Esophagus muscularis mucosa (tissue), 3 donors: ENCODE measurements around the gene RPS25.

ENCODE experiments used
- EP300 ChIP-seq: sonication (generic); formaldehyde crosslinking; IDR thresholded peaks from one replicate; pipeline ENCODE4 v1.6.1; 2017; ENCODE audit warnings: antibody characterized with exemption
- TF ChIP-seq, protein P1 (sequence below), 3 experiments: fragments of 200-600 bp in 2 of 3; fragments of 450-650 bp in 1 of 3; sonication (generic) in 2 of 3; IDR thresholded peaks; one replicate each; pipeline ENCODE4 v1.5.1; 2017 to 2019; ENCODE audit warnings: antibody characterized with exemption in 3 of 3, mild to moderate bottlenecking in 2 of 3, moderate library complexity in 1 of 3

DNA sequence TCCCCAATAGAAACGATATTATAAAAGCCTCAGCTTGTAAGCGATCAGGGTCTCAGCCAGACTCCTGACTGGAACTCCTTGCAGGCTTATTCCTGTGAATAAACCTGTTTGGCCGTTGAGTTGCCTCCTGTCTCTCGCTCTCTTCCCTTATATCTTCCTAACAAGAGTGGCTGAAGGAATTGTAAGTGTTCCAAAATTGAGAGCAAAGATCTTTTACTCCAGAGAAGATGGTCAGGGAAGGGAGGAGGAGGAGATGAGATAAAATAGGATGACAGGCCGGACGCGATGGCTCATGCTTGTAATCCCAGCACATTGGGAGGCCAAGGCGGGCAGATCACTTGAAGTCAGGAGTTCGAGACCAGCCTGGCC, 13.8 kb upstream of the RPS25 start:
- TF ChIP-seq, protein P1, sequence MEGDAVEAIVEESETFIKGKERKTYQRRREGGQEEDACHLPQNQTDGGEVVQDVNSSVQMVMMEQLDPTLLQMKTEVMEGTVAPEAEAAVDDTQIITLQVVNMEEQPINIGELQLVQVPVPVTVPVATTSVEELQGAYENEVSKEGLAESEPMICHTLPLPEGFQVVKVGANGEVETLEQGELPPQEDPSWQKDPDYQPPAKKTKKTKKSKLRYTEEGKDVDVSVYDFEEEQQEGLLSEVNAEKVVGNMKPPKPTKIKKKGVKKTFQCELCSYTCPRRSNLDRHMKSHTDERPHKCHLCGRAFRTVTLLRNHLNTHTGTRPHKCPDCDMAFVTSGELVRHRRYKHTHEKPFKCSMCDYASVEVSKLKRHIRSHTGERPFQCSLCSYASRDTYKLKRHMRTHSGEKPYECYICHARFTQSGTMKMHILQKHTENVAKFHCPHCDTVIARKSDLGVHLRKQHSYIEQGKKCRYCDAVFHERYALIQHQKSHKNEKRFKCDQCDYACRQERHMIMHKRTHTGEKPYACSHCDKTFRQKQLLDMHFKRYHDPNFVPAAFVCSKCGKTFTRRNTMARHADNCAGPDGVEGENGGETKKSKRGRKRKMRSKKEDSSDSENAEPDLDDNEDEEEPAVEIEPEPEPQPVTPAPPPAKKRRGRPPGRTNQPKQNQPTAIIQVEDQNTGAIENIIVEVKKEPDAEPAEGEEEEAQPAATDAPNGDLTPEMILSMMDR (IDR thresholded peaks at IDR 0.05): no peak
- TF ChIP-seq EP300: no peak
